ENCODE measurements around the gene PCSK7.
A peak's percentile ranks its signal among the peaks of the same experiment; 100 is the strongest.

The PCSK7 gene

GRCh38 chr11:117176186-117176585, 55.7 kb downstream of the PCSK7 start:
- Mint-ChIP-seq H3K4me1 (ENCODE audit: low read depth in 2 of 2) (peaks cover 23 to 29% of the 10 kb centered on the region in 2 donors), H3K9me3 (no peaks in the 10 kb centered on the region), H3K27ac (no peak overlapping the region), H3K4me3 (no peak overlapping the region), H3K27me3 (no peaks in the 10 kb centered on the region), H3K36me3 (ENCODE audit: insufficient read depth) (peaks cover 27% of the 10 kb centered on the region)
- DNase-seq (no peak), ATAC-seq (replicated peaks) (no peak)

- Mint-ChIP-seq H3K9me3 (no peaks in the 10 kb centered on the region), H3K27me3 (no peaks in the 10 kb centered on the region), H3K27ac (no peak overlapping the region), H3K4me3 (no peak overlapping the region), H3K36me3 (ENCODE audit: insufficient read depth) (peaks cover 26% of the 10 kb centered on the region), H3K4me1 (ENCODE audit: low read depth in 2 of 2) (peaks cover 19 to 25% of the 10 kb centered on the region in 2 donors)
- DNase-seq (no peak), ATAC-seq (replicated peaks) (no peak)
These were observed 56.1 kb downstream of the PCSK7 start for GRCh38 chr11:117175781-117176180.

- Mint-ChIP-seq H3K9me3 (no peaks in the 10 kb centered on the region), H3K27ac (no peak overlapping the region), H3K27me3 (no peaks in the 10 kb centered on the region), H3K4me3 (no peak overlapping the region), H3K4me1 (ENCODE audit: low read depth in 2 of 2) (peaks cover 13 to 21% of the 10 kb centered on the region in 2 donors), H3K36me3 (ENCODE audit: insufficient read depth) (peaks cover 23% of the 10 kb centered on the region)
- ATAC-seq (replicated peaks) (no peak), DNase-seq (no peak)
These were observed 56.8 kb downstream of the PCSK7 start for GRCh38 chr11:117175104-117175503.

DNA sequence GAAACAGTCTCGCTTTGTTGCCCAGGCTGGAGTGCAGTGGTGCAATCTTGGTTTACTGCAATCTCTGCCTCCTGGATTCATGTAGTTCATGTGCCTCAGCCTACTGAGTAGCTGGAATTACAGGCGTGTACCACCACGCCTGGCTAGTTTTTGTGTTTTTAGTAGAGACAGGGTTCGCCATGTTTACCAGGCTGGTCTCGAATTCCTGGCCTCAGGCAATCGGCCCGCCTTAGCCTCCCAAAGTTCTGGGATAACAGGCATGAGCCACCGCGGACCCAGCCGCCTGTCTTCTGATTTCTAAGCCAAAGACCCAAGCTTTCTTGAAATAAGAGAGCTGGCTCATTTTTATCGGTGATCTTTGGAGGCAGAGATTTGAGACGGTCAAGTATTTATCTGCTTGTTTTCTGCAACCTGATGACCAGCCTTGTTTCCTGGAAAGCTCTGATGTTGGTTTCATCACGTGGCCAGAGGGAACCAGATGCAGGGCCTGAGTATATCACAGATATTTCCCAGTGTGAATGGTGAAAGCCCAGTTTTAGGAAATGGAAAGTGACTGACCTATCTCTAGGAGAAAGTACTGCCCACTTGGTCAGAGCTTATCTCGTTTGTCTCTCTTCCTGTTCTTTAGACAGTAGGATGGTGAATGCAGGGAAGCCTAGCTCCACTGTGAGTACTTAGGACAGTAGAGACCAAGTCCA, 59.0 kb downstream of the PCSK7 start:
- Mint-ChIP-seq H3K4me3 (no peak overlapping the region), H3K4me1 (ENCODE audit: low read depth in 2 of 2) (peaks cover 2 to 6% of the 10 kb centered on the region in 2 donors), H3K36me3 (ENCODE audit: insufficient read depth) (peaks cover 33% of the 10 kb centered on the region), H3K9me3 (no peaks in the 10 kb centered on the region), H3K27ac (peak overlapping the region; percentile 57 to 83), H3K27me3 (no peaks in the 10 kb centered on the region)
- DNase-seq (no peak), ATAC-seq (replicated peaks) (no peak)

- peaks cover 44% of the 10 kb centered on the region for H3K36me3 Mint-ChIP-seq (ENCODE audit: insufficient read depth)
- H3K4me3 Mint-ChIP-seq: no peak overlapping the region
- no peak for ATAC-seq (replicated peaks)
These were observed 60.3 kb downstream of the PCSK7 start for GRCh38 chr11:117171404-117172061.

GRCh38 chr11:117171007-117171403, 60.9 kb downstream of the PCSK7 start:
- ATAC-seq (replicated peaks): no peak
- Mint-ChIP-seq H3K27me3 (no peaks in the 10 kb centered on the region), H3K27ac (peak overlapping the region in 1 of 2 donors; percentile 44), H3K4me1 (ENCODE audit: low read depth in 2 of 2) (peaks cover 2 to 10% of the 10 kb centered on the region in 2 donors), H3K36me3 (ENCODE audit: insufficient read depth) (peaks cover 44% of the 10 kb centered on the region), H3K4me3 (no peak overlapping the region), H3K9me3 (no peaks in the 10 kb centered on the region)
- no peak for DNase-seq

More at GRCh38 chr11:117171404-117172061, 60.3 kb downstream of the PCSK7 start:
- Mint-ChIP-seq H3K27ac (peak overlapping the region; percentile 28 to 44), H3K4me1 (ENCODE audit: low read depth in 2 of 2) (peaks cover 2 to 9% of the 10 kb centered on the region in 2 donors), H3K27me3 (no peaks in the 10 kb centered on the region), H3K9me3 (no peaks in the 10 kb centered on the region)
- no peak for DNase-seq

GRCh38 chr11:117170210-117170609, 61.7 kb downstream of the PCSK7 start:
- Mint-ChIP-seq H3K27me3 (no peaks in the 10 kb centered on the region), H3K36me3 (ENCODE audit: insufficient read depth) (peaks cover 52% of the 10 kb centered on the region), H3K4me1 (ENCODE audit: low read depth in 2 of 2) (peaks cover 2 to 14% of the 10 kb centered on the region in 2 donors), H3K27ac (no peak overlapping the region), H3K4me3 (no peak overlapping the region), H3K9me3 (no peaks in the 10 kb centered on the region)
- DNase-seq (no peak), ATAC-seq (replicated peaks) (no peak)

GRCh38 chr11:117169736-117170135, 62.1 kb downstream of the PCSK7 start:
- Mint-ChIP-seq H3K9me3 (no peaks in the 10 kb centered on the region), H3K27me3 (no peaks in the 10 kb centered on the region), H3K4me3 (no peak overlapping the region), H3K36me3 (ENCODE audit: insufficient read depth) (peaks cover 57% of the 10 kb centered on the region), H3K27ac (peak overlapping the region in 1 of 2 donors; percentile 72), H3K4me1 (ENCODE audit: low read depth in 2 of 2) (peaks cover 2 to 14% of the 10 kb centered on the region in 2 donors)
- ATAC-seq (replicated peaks) (no peak), DNase-seq (no peak)

DNA sequence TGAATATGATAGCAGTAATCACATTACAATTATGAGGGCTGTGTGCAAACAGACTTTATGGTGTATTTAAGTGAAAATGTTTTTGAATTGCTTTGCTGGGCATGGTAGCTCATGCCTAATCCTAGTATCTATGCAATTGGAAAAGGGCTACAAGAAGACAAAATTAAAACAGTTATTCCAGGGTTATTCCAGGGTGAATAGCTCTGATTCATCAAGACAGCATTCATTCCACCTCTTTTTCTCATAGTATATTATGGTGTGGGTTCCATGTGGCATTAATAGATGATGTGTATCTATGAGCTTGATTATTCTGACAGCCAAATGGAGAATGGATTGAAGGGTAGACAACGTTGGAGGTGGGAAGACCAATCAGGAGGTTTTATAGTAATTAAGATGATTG, 65.4 kb downstream of the PCSK7 start:
- no peaks in the 10 kb centered on the region for H3K27me3 Mint-ChIP-seq
- no peaks in the 10 kb centered on the region for H3K9me3 Mint-ChIP-seq
- DNase-seq (no peak), ATAC-seq (replicated peaks) (no peak)
- H3K4me3 Mint-ChIP-seq: no peak overlapping the region
- H3K27ac Mint-ChIP-seq: no peak overlapping the region
- peaks cover 83% of the 10 kb centered on the region for H3K36me3 Mint-ChIP-seq (ENCODE audit: insufficient read depth)
- H3K4me1 Mint-ChIP-seq (ENCODE audit: low read depth in 2 of 2): peaks cover 0 to 11% of the 10 kb centered on the region in 2 donors

DNA sequence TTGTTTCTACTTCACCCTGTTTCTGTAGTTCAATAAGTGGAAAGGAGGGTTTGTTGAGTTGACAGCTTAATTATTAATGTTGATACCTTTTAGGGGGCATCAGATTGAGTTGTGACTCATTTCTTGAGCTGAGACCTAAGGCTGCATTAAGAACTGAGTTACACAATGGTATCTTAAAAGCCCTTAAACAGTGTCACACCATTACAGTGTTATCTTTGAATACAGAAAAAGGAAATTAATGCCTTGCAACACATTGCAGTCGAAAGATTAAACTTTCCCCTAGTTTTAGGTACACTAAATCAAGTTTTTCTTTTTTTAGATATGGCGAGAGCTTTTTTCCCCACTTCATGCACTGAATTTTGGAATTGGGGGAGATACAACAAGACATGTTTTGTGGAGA, 71.0 kb downstream of the PCSK7 start:
- no peak for ATAC-seq (replicated peaks)
- H3K36me3 Mint-ChIP-seq (ENCODE audit: insufficient read depth): peaks cover 84% of the 10 kb centered on the region
- no peak for DNase-seq
- H3K4me3 Mint-ChIP-seq: no peak overlapping the region
- peak overlapping the region in 1 of 2 donors; percentile 52 for H3K27ac Mint-ChIP-seq
- H3K4me1 Mint-ChIP-seq (ENCODE audit: low read depth in 2 of 2): peaks cover 12 to 14% of the 10 kb centered on the region in 2 donors
- H3K27me3 Mint-ChIP-seq: no peaks in the 10 kb centered on the region
- no peaks in the 10 kb centered on the region for H3K9me3 Mint-ChIP-seq

DNA sequence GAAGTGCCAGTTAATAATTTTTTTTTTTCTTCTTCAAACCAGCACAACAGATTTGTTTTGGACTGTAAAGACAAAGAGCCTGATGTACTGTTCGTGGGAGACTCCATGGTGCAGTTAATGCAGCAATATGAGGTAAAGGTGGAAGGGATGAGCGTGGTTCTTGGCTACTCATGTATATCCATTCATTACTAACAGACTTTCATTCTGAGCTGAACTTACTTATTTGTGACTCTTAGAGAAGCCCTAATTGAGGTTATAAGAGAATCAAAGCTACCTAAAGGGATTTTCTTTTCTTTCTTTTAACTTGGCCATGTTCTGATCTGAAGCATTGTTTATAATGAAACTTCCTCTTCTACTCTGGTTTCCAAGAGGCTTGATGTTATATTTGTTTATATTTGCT, 72.0 kb downstream of the PCSK7 start:
- no peak for DNase-seq
- ATAC-seq (replicated peaks): no peak
- H3K36me3 Mint-ChIP-seq (ENCODE audit: insufficient read depth): peaks cover 78% of the 10 kb centered on the region
- H3K4me3 Mint-ChIP-seq: no peak overlapping the region
- H3K4me1 Mint-ChIP-seq (ENCODE audit: low read depth in 2 of 2): peaks cover 12 to 16% of the 10 kb centered on the region in 2 donors
- no peaks in the 10 kb centered on the region for H3K9me3 Mint-ChIP-seq
- H3K27me3 Mint-ChIP-seq: no peaks in the 10 kb centered on the region
- H3K27ac Mint-ChIP-seq: peak overlapping the region in 1 of 2 donors; percentile 50

DNA sequence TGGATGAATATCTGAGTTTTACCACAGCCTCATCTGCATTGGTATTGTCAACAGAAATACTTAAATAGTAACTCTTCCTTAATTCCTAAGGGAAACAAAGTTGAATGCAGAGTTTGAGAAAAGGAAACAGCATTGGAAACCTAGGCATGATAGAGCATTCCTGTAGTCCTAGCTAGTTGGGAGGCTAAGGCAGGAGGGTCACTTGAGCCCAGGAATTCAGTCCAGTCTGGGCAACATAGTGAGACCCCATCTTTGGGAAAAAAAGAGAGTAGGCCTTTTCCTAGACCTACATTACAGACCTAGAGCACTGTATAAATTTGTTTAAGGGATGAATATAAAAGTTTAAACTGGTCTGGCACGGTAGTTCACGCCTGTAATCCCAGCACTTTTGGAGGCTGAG, 74.4 kb downstream of the PCSK7 start:
- H3K4me1 Mint-ChIP-seq (ENCODE audit: low read depth in 2 of 2): peaks cover 12 to 24% of the 10 kb centered on the region in 2 donors
- H3K9me3 Mint-ChIP-seq: no peaks in the 10 kb centered on the region
- H3K36me3 Mint-ChIP-seq (ENCODE audit: insufficient read depth): peaks cover 72% of the 10 kb centered on the region
- ATAC-seq (replicated peaks) (no peak), DNase-seq (no peak)
- no peak overlapping the region for H3K27ac Mint-ChIP-seq
- no peaks in the 10 kb centered on the region for H3K27me3 Mint-ChIP-seq
- H3K4me3 Mint-ChIP-seq: no peak overlapping the region

DNA sequence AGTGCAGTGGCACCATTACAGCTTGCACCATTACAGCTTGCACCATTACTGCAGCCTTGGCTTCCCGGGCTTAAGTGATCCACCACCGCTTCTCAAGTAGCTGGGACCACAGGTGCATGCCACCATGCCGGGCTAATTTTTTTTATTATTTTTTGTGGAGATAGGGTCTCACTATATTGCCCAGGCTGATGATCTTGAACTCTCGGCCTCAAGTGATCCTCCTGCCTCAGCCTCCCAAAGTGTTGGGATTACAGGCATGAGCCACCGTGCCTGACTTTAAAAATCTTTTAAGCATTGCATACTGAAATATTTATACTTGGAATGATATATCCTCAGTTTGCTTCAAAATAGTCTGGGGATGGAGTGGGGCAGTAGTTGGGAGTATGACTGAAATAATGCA, 77.4 kb downstream of the PCSK7 start:
- Mint-ChIP-seq H3K27me3 (no peaks in the 10 kb centered on the region), H3K9me3 (no peaks in the 10 kb centered on the region), H3K4me3 (no peak overlapping the region), H3K27ac (peak overlapping the region in 1 of 2 donors; percentile 69), H3K4me1 (ENCODE audit: low read depth in 2 of 2) (peaks cover 17 to 40% of the 10 kb centered on the region in 2 donors), H3K36me3 (ENCODE audit: insufficient read depth) (peaks cover 56% of the 10 kb centered on the region)
- DNase-seq (no peak), ATAC-seq (replicated peaks) (no peak)

Data from effector memory CD8-positive, alpha-beta T cell (primary cell).